Fibroblast of villous mesenchyme (primary cell): Measurements from ENCODE around the gene MED9. TPM values are rescaled to one million over a fixed set of nuclear protein-coding genes. Genes with fewer than 3 reads are reported as not detected.

Source experiments
- DNase-seq: peaks from one replicate; pipeline ENCODE4 v3.0.0-alpha.2; 2010; ENCODE audit warnings: low read depth
- H3K4me3 ChIP-seq: 2 replicates; pipeline ENCODE4 v1.5.1; 2011; ENCODE audit warnings: low read depth, mild to moderate bottlenecking, low read length
- CTCF ChIP-seq: IDR thresholded peaks from 2 replicates; pipeline ENCODE4 v1.5.1; 2012; ENCODE audit warnings: low read depth, mild to moderate bottlenecking, low read length; ENCODE audit not compliant: insufficient read depth
- total RNA-seq: library from RNA; depleted of rRNA; stranded (reverse); fragments of >200 nt; gene quantifications from 2 replicates; pipeline ENCODE4 v1.2.3, GENCODE V29; 2012

Gene MED9
- total RNA-seq, 1 donor, result 11.2 TPM

- DNase-seq, result peak; percentile 19
- H3K4me3 ChIP-seq, result no peak overlapping the region
- TF ChIP-seq CTCF, result no peak
Observed at GRCh38 chr17:17493249-17493985, 16.6 kb downstream of the MED9 start.

- no peak overlapping the region for H3K4me3 ChIP-seq
- TF ChIP-seq CTCF, result no peak
- DNase-seq, result no peak
Observed at GRCh38 chr17:17493986-17494466, 17.2 kb downstream of the MED9 start.

- peak; percentile 33 for DNase-seq
- peak overlapping the region; percentile 65 for H3K4me3 ChIP-seq
- TF ChIP-seq CTCF, result no peak
Observed at GRCh38 chr17:17494499-17494869, 17.7 kb downstream of the MED9 start.

GRCh38 chr17:17494870-17495535 lies 18.2 kb downstream of the MED9 start:
- DNase-seq, result peak; percentile 50
- peak overlapping the region; percentile 65 for H3K4me3 ChIP-seq
- TF ChIP-seq CTCF, result no peak

GRCh38 chr17:17495536-17496188 lies 18.9 kb downstream of the MED9 start:
- peak; percentile 48 for DNase-seq
- H3K4me3 ChIP-seq, result peak overlapping the region; percentile 65
- TF ChIP-seq CTCF, result no peak

GRCh38 chr17:17496189-17497064 lies 19.6 kb downstream of the MED9 start, which contains the start of gene RASD1:
RASD1 (minus strand) TSS chr17:17496395; CDS start chr17:17496181, 214 bp downstream.
- peak; percentile 88 for DNase-seq
- peak within 1 kb of the TSS; percentile 71 for H3K4me3 ChIP-seq
- TF ChIP-seq CTCF, result peak; percentile 65
